ENCODE data around the gene NUDT14.

NUDT14 gene

GRCh38 chr14:105140581-105140980, 40.5 kb downstream of the NUDT14 start:
- no peak overlapping the region for H3K4me3 ChIP-seq (replicated peaks; ENCODE audit: low read depth, low read length)
- DNase-seq (ENCODE audit: extremely low read depth, low read depth), result no peak
- no peak for TF ChIP-seq CTCF (IDR thresholded peaks at IDR 0.05; ENCODE audit: low read depth, low read length, missing control alignments)

- no peak for TF ChIP-seq CTCF (IDR thresholded peaks at IDR 0.05; ENCODE audit: low read depth, low read length, missing control alignments)
- no peak for DNase-seq (ENCODE audit: extremely low read depth, low read depth)
- H3K4me3 ChIP-seq (replicated peaks; ENCODE audit: low read depth, low read length), result no peak overlapping the region
Observed at GRCh38 chr14:105139831-105140239, 41.3 kb downstream of the NUDT14 start.

GRCh38 chr14:105139212-105139825, 41.8 kb downstream of the NUDT14 start:
- no peak for TF ChIP-seq CTCF (IDR thresholded peaks at IDR 0.05; ENCODE audit: low read depth, low read length, missing control alignments)
- no peak for DNase-seq (ENCODE audit: extremely low read depth, low read depth)
- H3K4me3 ChIP-seq (replicated peaks; ENCODE audit: low read depth, low read length), result no peak overlapping the region

GRCh38 chr14:105138551-105139111, 42.5 kb downstream of the NUDT14 start:
- no peak for DNase-seq (ENCODE audit: extremely low read depth, low read depth)
- no peak for TF ChIP-seq CTCF (IDR thresholded peaks at IDR 0.05; ENCODE audit: low read depth, low read length, missing control alignments)
- no peak overlapping the region for H3K4me3 ChIP-seq (replicated peaks; ENCODE audit: low read depth, low read length)

- TF ChIP-seq CTCF (IDR thresholded peaks at IDR 0.05; ENCODE audit: low read depth, low read length, missing control alignments), result no peak
- no peak overlapping the region for H3K4me3 ChIP-seq (replicated peaks; ENCODE audit: low read depth, low read length)
Observed at GRCh38 chr14:105138021-105138541, 43.0 kb downstream of the NUDT14 start.

GRCh38 chr14:105137481-105138020, 43.6 kb downstream of the NUDT14 start:
- no peak overlapping the region for H3K4me3 ChIP-seq (replicated peaks; ENCODE audit: low read depth, low read length)
- DNase-seq (ENCODE audit: extremely low read depth, low read depth), result no peak
- no peak for TF ChIP-seq CTCF (IDR thresholded peaks at IDR 0.05; ENCODE audit: low read depth, low read length, missing control alignments)

More at GRCh38 chr14:105138021-105138541, 43.0 kb downstream of the NUDT14 start:
- no peak for DNase-seq (ENCODE audit: extremely low read depth, low read depth)

Data from HFF-Myc (cell line).